Measurements from ENCODE around the gene IQGAP2. TPM values are rescaled to one million over a fixed set of nuclear protein-coding genes. Genes with fewer than 3 reads are reported as not detected.

The IQGAP2 gene
- polyA plus RNA-seq, 1 donor (not counting 4 experiments of a cell fraction or from before 2014, with no cell fraction given), result 0.14 TPM

DNA sequence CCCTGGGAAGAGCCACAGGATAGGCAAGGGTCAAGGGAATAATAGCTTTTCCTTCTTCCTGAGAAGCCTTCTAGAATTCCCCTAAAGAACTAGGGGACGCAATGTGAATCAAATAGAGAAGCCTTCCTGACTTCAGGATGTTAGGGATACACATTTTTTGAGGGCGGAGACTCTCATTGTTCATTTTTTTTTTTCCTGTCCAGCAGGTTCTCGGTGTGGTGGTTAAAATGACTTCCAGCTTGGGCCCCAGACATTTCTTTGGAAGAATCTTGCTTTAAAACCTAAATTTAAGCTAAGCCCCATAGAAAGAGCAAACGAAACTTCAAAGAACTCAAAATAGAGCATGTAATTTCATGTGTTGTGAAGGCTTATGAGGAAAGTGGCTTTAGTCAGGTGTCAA lies 80.8 kb downstream of the IQGAP2 start:
- no peaks in the 10 kb centered on the region for H4K20me1 ChIP-seq (ENCODE audit: control insufficient read depth, extremely low read depth, insufficient read depth, low read length)
- FAIRE-seq, result no peak
- dilution Hi-C loops (cut with MboI; ENCODE audit: extremely low pct_ligation_motif_present, low sequenced_read_pairs), result no loop called here

DNA sequence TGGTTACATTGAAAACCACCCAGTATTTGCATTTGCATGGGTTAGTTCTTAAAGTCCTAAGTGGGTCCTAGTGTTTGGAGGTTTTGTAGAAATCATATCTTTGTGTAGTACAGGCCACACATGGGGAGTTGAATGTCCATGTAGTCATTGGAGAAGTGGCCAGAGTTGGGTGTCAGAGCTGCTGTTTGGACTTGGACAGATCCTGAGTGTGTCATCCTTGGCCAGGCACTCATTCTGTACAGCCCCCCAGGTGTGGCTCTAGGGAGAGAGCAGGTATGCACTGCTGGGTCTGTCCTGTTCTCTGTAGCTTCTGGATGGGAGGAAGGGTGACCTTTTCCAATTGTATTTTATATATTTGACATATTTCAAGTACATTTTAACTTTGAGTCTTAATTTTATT lies 82.4 kb downstream of the IQGAP2 start:
- no peaks in the 10 kb centered on the region for H3K79me2 ChIP-seq (ENCODE audit: control insufficient read depth, insufficient read depth, low read length)
- FAIRE-seq, result no peak

More for the DNA sequence above, 80.8 kb downstream of the IQGAP2 start:
- no peaks in the 10 kb centered on the region for H3K9me1 ChIP-seq (ENCODE audit: control insufficient read depth, extremely low read depth, insufficient read depth, low read length)
- no peaks in the 10 kb centered on the region for H3K79me2 ChIP-seq (ENCODE audit: control insufficient read depth, insufficient read depth, low read length)
- no peak overlapping the region for H2AFZ ChIP-seq (ENCODE audit: control insufficient read depth, low read length)
- no peak for DNase-seq (ENCODE audit: low read depth, low spot score)
- H3K4me2 ChIP-seq (ENCODE audit: control insufficient read depth, extremely low read depth, insufficient read depth, low read depth, low read length), result no peak overlapping the region
- no peaks in the 10 kb centered on the region for H3K4me1 ChIP-seq (ENCODE audit: control insufficient read depth, extremely low read depth, insufficient read depth, low read length)
- no peak for TF ChIP-seq EZH2 (IDR thresholded peaks at IDR 0.05; ENCODE audit: low read length)
- TF ChIP-seq, protein P1, sequence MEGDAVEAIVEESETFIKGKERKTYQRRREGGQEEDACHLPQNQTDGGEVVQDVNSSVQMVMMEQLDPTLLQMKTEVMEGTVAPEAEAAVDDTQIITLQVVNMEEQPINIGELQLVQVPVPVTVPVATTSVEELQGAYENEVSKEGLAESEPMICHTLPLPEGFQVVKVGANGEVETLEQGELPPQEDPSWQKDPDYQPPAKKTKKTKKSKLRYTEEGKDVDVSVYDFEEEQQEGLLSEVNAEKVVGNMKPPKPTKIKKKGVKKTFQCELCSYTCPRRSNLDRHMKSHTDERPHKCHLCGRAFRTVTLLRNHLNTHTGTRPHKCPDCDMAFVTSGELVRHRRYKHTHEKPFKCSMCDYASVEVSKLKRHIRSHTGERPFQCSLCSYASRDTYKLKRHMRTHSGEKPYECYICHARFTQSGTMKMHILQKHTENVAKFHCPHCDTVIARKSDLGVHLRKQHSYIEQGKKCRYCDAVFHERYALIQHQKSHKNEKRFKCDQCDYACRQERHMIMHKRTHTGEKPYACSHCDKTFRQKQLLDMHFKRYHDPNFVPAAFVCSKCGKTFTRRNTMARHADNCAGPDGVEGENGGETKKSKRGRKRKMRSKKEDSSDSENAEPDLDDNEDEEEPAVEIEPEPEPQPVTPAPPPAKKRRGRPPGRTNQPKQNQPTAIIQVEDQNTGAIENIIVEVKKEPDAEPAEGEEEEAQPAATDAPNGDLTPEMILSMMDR (optimal IDR thresholded peaks at IDR 0.05 in 1 of 3, IDR thresholded peaks at IDR 0.05 in 1 of 3, conservative IDR thresholded peaks at IDR 0.05 in 1 of 3; ENCODE audit: extremely low read depth in 1 of 3, insufficient read depth in 2 of 3, low read length in 3 of 3), result no peak
- no peaks in the 10 kb centered on the region for H3K36me3 ChIP-seq (ENCODE audit: control insufficient read depth in 2 of 2, extremely low read depth in 1 of 2, insufficient read depth in 2 of 2, low read length in 2 of 2)
- H3K27me3 ChIP-seq (ENCODE audit: control insufficient read depth, extremely low read depth, insufficient read depth, low read length), result no peaks in the 10 kb centered on the region
- H3K9me3 ChIP-seq (ENCODE audit: control insufficient read depth, low read depth, low read length), result no peaks in the 10 kb centered on the region
- no peak overlapping the region for H3K9ac ChIP-seq (ENCODE audit: control insufficient read depth, extremely low read depth, insufficient read depth, low read length)
- H3K4me3 ChIP-seq (ENCODE audit: control insufficient read depth in 2 of 3, extremely low read depth in 1 of 3, insufficient read depth in 2 of 3, low read depth in 1 of 3, low read length in 3 of 3), result no peak overlapping the region
- H3K27ac ChIP-seq (ENCODE audit: control insufficient read depth, insufficient read depth, low read length), result no peak overlapping the region

More for the DNA sequence above, 82.4 kb downstream of the IQGAP2 start:
- dilution Hi-C loops (cut with MboI; ENCODE audit: extremely low pct_ligation_motif_present, low sequenced_read_pairs), result no loop called here
- H3K4me3 ChIP-seq (ENCODE audit: control insufficient read depth in 2 of 3, extremely low read depth in 1 of 3, insufficient read depth in 2 of 3, low read depth in 1 of 3, low read length in 3 of 3), result no peak overlapping the region
- no peaks in the 10 kb centered on the region for H3K9me3 ChIP-seq (ENCODE audit: control insufficient read depth, low read depth, low read length)
- TF ChIP-seq, protein P1 (optimal IDR thresholded peaks at IDR 0.05 in 1 of 3, IDR thresholded peaks at IDR 0.05 in 1 of 3, conservative IDR thresholded peaks at IDR 0.05 in 1 of 3; ENCODE audit: extremely low read depth in 1 of 3, insufficient read depth in 2 of 3, low read length in 3 of 3), result no peak
- no peak for TF ChIP-seq EZH2 (IDR thresholded peaks at IDR 0.05; ENCODE audit: low read length)
- no peaks in the 10 kb centered on the region for H3K36me3 ChIP-seq (ENCODE audit: control insufficient read depth in 2 of 2, extremely low read depth in 1 of 2, insufficient read depth in 2 of 2, low read length in 2 of 2)
- H3K27me3 ChIP-seq (ENCODE audit: control insufficient read depth, extremely low read depth, insufficient read depth, low read length), result no peaks in the 10 kb centered on the region
- H3K9me1 ChIP-seq (ENCODE audit: control insufficient read depth, extremely low read depth, insufficient read depth, low read length), result no peaks in the 10 kb centered on the region
- H4K20me1 ChIP-seq (ENCODE audit: control insufficient read depth, extremely low read depth, insufficient read depth, low read length), result no peaks in the 10 kb centered on the region
- H3K9ac ChIP-seq (ENCODE audit: control insufficient read depth, extremely low read depth, insufficient read depth, low read length), result no peak overlapping the region
- no peak overlapping the region for H3K4me2 ChIP-seq (ENCODE audit: control insufficient read depth, extremely low read depth, insufficient read depth, low read depth, low read length)
- H3K27ac ChIP-seq (ENCODE audit: control insufficient read depth, insufficient read depth, low read length), result no peak overlapping the region
- H2AFZ ChIP-seq (ENCODE audit: control insufficient read depth, low read length), result no peak overlapping the region
- DNase-seq (ENCODE audit: low read depth, low spot score), result no peak
- H3K4me1 ChIP-seq (ENCODE audit: control insufficient read depth, extremely low read depth, insufficient read depth, low read length), result no peaks in the 10 kb centered on the region

Measured in keratinocyte (primary cell).